Amygdala (tissue), 56 donors: Measurements from ENCODE around the gene KLF3.
"Not testable (repeated sequence)": the region's sequence is repeated elsewhere in the genome, so short reads cannot be mapped to it uniquely, and the experiment has no call there.

Experiments
- DNase-seq, 56 donors: peaks; one replicate each; lab custom pipeline; 2025; lab: John Stamatoyannopoulos, UW

Gene KLF3

DNA sequence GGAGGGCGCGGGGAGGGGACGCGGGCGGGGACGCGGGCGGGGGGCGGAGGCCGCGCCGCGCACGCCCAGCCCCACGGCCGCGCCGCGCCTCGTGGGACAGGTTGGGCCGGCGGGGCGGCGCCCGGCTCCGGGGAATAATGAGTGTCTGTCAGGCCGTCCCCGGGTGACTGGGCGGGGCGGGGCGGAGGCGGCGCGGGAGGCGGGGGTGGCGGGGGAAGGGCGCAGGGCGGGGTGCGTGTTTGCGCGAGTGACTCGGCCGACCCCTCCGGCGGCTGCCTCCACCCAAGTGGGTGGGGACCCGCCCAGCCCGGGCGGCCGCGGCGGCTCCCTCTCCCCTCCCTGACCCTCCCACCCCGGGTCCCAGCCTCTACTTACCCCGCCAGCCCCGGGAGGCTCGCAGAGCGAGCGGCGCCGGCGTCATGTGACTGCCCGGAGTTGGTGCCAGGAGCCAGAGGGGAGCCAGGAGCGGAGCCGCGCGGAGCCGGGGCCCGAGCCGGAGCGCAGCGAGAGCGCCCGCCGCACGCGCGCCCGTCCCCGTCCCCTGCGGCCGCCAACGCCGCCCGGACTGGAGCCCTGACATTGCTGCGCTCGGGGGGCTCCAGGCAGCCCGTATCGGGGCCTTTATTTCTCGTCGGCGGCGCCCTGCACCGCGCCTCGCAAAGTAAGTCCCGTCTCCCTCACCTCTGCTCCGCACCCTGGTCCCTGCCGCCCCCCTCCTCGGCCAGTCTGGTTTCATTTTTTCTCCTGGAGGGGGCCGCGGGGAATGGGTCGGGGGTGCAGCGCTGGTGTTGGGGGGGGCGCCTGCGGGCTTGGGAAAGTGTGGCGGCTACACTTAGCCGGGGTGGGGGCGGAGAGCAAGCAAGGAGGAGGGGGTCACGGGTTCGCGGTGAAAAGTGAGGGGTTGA is at the start of gene KLF3:
Gene KLF3, plus strand, starts transcription at position 399 of the 905 bp plus-strand sequence. CDS start 16,427 bp downstream, outside the sequence.
- peak; percentile 46 to 99 (median 91) for DNase-seq

- no peak for DNase-seq
Measured at GRCh38 chr4:38614231-38614630, 49.8 kb upstream of the KLF3 start.

GRCh38 chr4:38615847-38616246 is 48.2 kb upstream of the KLF3 start:
- no peak for DNase-seq

DNA sequence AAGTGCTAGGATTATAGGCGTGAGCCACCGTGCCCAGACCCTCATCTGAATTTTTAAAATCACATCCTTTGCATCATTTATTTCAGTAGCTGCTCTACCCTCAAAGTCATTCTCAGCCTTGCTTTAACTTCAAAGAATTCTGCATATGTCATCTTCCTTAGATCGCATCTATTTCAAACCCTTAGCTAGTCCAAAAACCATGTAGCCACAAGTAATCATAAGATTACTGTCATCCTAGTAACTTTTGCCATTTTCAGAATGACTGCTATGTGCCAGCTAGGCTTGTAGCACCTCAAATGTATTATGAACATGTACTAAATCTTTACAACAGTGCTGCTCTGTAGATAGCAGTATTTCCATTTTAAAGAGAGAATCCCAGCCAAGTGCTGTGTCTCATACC is 45.5 kb upstream of the KLF3 start:
- no peak for DNase-seq

- DNase-seq, result no peak
Measured at GRCh38 chr4:38619316-38619715, 44.7 kb upstream of the KLF3 start.

DNA sequence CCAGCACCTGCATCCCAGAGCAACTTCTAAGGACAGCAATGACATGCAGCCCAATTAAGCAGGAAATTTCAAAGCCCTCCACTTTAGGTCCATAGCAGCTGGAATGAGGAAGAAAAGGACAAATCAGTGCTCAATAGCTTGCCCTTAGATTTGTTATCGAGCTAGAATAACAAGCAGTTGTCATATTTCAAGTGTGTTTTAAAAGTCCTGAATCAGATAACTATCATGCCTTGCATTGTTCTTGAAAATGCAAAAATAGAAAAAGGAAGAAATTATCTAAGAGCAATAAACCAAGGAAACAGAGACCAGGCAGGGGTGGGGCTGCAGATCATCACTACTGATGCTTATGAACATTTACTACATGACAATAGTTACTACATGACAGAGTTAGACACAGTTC is 43.9 kb upstream of the KLF3 start:
- no peak for DNase-seq

GRCh38 chr4:38620527-38621027 is 43.4 kb upstream of the KLF3 start:
- DNase-seq, result no peak

DNA sequence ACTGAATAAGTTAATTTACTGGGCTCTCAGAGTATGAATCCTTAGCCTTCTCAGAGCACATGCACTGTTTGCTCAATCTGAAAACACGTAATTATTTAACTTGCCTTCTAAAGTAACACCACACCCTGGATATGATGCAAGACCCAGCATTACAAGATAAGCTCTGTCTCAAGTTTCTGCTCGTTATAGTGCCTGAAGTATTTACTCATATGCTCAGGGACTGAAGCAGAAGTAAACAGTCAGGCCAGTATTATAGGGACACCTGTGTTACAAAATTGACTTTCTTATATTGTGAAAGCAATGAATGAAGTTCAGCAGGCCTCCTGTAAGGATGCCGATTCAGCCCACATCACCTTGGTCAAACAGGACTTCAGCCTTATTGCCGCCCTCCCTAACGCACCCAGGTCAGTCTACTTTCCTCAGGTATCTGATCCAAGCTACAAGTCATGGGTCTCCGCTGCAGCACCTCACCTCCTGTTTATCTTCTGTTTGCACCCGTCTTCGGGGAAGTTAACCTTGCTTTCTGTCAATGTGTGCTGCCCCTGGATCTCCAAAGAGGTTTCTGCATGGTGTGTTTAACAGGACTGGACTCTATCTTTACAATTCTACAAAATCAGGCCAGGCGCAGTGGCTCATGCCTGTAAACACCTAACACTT is 42.8 kb upstream of the KLF3 start:
- DNase-seq, result no peak

DNA sequence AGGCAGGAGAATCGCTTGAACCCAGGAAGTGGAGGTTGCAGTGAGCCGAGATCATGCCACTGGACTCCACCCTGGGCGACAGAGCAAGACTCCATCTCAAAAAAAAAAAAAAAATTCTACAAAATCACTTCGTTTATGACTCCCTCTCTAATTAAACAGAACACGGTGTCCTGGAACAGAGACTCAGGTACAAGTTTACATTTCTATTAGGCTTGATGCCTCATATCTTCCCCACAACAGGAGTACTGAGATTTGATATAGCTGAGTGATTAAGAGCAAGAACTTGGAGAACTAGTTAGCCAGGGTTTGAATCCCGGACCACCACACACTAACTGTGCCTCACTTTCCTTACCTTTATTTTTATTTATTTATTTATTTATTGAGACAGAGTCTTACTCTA is 42.2 kb upstream of the KLF3 start:
- DNase-seq, result no peak

GRCh38 chr4:38622340-38622739 is 41.7 kb upstream of the KLF3 start:
- DNase-seq, result not testable (repeated sequence)

GRCh38 chr4:38623260-38623659 is 40.7 kb upstream of the KLF3 start:
- peak in 1 of 56 donors; percentile 3 for DNase-seq

DNA sequence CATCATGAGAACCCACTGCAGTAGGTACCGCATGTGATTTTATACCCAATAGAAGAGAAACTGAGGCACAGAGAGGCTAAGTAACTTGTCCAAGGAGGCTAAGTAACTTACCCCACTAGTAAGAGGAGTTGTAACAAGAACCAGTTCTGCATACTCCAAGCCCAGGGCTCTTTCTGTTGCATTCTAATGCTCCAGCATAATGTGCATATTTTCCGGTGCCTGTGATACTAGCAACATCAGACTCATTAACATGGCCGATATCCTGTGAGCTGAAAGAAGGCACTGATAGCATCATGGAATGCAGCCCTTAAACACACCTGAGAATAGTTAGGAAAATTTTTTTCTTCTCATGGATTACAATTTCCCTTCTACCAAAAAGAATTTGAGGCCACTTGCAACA is 39.7 kb upstream of the KLF3 start:
- DNase-seq, result no peak

- DNase-seq, result no peak
Measured at GRCh38 chr4:38625508-38625907, 38.5 kb upstream of the KLF3 start.

GRCh38 chr4:38626901-38627444 is 37.0 kb upstream of the KLF3 start:
- not testable (repeated sequence) for DNase-seq

GRCh38 chr4:38630519-38630918 is 33.5 kb upstream of the KLF3 start:
- no peak for DNase-seq

GRCh38 chr4:38634047-38634759 is 29.8 kb upstream of the KLF3 start:
- DNase-seq, result no peak

DNA sequence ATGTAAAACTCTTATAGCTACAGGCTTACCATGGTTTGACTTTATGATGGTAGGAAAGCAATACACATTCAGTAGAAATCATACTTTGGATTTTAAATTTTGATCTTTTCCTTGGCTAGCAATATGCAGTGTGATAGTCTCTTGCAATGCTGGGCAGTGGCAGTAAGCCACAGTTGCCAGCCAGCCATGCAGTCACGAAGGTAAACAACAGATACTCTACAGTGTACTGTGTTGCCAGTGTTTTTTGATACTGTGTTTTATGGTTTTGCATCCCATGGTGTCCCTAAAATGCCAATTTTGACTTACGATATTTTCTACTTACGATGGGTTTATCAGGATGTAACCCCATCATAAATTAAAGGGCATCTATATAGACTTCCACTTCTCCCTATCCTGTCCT is 24.8 kb upstream of the KLF3 start:
- DNase-seq, result no peak

GRCh38 chr4:38641811-38642210 is 22.2 kb upstream of the KLF3 start:
- no peak for DNase-seq

GRCh38 chr4:38644201-38644600 is 19.8 kb upstream of the KLF3 start:
- DNase-seq, result no peak

DNA sequence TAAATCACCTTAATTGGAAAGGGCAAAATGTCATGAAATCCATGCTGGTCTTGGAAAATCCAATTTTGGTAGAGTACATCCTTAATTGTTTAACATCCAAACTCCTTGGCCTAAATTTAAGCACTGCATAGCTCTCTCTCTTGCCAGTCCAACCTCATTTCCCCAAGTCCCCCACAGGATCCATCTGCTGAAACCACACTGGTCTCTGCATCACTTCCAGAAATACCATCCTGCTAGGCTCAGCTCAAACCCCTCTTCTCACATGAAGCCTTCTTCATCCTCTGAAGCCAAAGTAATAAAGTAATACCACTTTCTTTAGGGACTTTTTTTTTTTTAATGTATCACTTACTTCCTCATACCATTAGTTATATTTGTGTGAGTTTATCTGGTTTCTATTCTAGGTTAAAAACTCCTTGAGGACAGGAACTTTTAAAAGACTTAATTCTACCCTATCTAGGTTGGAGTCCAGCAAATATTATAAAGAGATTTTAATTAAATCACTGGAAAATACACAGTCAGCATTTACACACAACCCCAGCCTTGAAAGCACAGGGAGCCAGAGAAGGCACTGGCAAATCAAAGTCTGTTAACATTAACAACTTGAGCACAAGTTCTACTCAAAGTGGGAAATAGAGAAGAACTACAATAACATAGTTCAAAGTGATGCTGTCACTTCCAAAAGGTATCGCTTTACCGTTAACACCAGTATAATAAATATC is 16.7 kb upstream of the KLF3 start:
- DNase-seq, result no peak
